A549 (cell line): ENCODE data around the gene LYPD3. TPM values are rescaled to one million over a fixed set of nuclear protein-coding genes. Genes with fewer than 3 reads are reported as not detected.

Source experiments
- ATAC-seq, 2 experiments: fragments of 200-7000 bp in 1 of 2; fragments of >200 bp in 1 of 2; cut with Nextera tagmentation in 1 of 2; cut with Tn5 transposase in 1 of 2; 3 replicates each; pipeline versions ENCODE4 v1.8.0 to v1.9.1; 2018 to 2020; ENCODE audit warnings: mild to moderate bottlenecking in 1 of 2, moderate library complexity in 1 of 2
- CTCF ChIA-PET: fragments of 300-600 bp; sonication (Branson Sonifier 250); formaldehyde crosslinking; extraction: SDS; loops from one replicate; lab custom pipeline; 2021; ENCODE audit warnings: antibody characterized with exemption, inconsistent platforms; lab: Yijun Ruan, JAX
- POLR2A ChIA-PET: fragments of 350-600 bp; formaldehyde crosslinking; extraction: SDS; loops from one replicate; lab custom pipeline; 2021; ENCODE audit warnings: antibody characterized with exemption, inconsistent platforms; lab: Yijun Ruan, JAX
- DNase-seq, 2 experiments: peaks; one replicate each; pipeline versions ENCODE4 v3.0.0 to v3.0.0-alpha.2; 2011 to 2016; ENCODE audit warnings: low read depth in 1 of 2, low spot score in 1 of 2
- FAIRE-seq: peaks from 2 replicates; lab custom pipeline; 2011; peaks lifted over from hg19 to GRCh38; lab: Jason Lieb, UNC
- H3K27ac ChIP-seq, 2 experiments: fragments of >200 bp; sonication (Bioruptor Twin); formaldehyde crosslinking; 3 replicates each; pipeline ENCODE4 v1.5.1; 2016 to 2017
- H3K4me1 ChIP-seq: fragments of >200 bp; sonication (Bioruptor Twin); formaldehyde crosslinking; 3 replicates; pipeline ENCODE4 v1.6.1; 2016
- H3K4me2 ChIP-seq: fragments of >200 bp; sonication (Bioruptor Twin); formaldehyde crosslinking; 3 replicates; pipeline ENCODE4 v1.6.1; 2016
- H3K4me3 ChIP-seq: fragments of >200 bp; sonication (Bioruptor Twin); formaldehyde crosslinking; 3 replicates; pipeline ENCODE4 v1.5.1; 2016
- H3K9me3 ChIP-seq: fragments of >200 bp; sonication (Bioruptor Twin); formaldehyde crosslinking; 3 replicates; pipeline ENCODE4 v1.6.1; 2016
- BCL3 ChIP-seq: fragments of >200 bp; sonication (Bioruptor Twin); formaldehyde crosslinking; IDR thresholded peaks from 3 replicates; pipeline ENCODE4 v1.6.1; 2016
- CEBPB ChIP-seq, 2 experiments: fragments of >200 bp in 1 of 2; sonication (Bioruptor Twin) in 1 of 2; formaldehyde crosslinking in 1 of 2; IDR thresholded peaks; 2 replicates each; pipeline ENCODE4 v1.6.1; 2012 to 2016
- ELK1 ChIP-seq: fragments of 150-350 bp; IDR thresholded peaks from 2 replicates; pipeline ENCODE4 v1.6.1; 2014; ENCODE audit warnings: low read depth, mild to moderate bottlenecking, low read length
- EP300 ChIP-seq, 2 experiments: fragments of >200 bp; sonication (Bioruptor Twin); formaldehyde crosslinking; IDR thresholded peaks; 2 replicates in 1 of 2; 3 replicates in 1 of 2; pipeline ENCODE4 v1.6.1; 2016 to 2017
- FOSB ChIP-seq: fragments of 250-450 bp; sonication (Bioruptor Pico); IDR thresholded peaks from 2 replicates; pipeline ENCODE4 v1.5.0; 2020; ENCODE audit warnings: mild to moderate bottlenecking, moderate library complexity
- FOSL2 ChIP-seq, 2 experiments: fragments of 450-650 bp in 1 of 2; fragments of >200 bp in 1 of 2; sonication (Bioruptor Twin) in 1 of 2; formaldehyde crosslinking; IDR thresholded peaks; 2 replicates each; pipeline versions ENCODE4 v1.5.0 to v1.6.1; 2016 to 2020; ENCODE audit warnings: mild to moderate bottlenecking in 1 of 2, moderate library complexity in 1 of 2
- FOXS1 ChIP-seq: fragments of 250-450 bp; sonication (Bioruptor Pico); IDR thresholded peaks from 2 replicates; pipeline ENCODE4 v1.5.0; 2020; ENCODE audit warnings: mild to moderate bottlenecking, moderate library complexity
- HDAC2 ChIP-seq: fragments of 200-600 bp; sonication (generic); IDR thresholded peaks from 2 replicates; pipeline ENCODE4 v1.6.1; 2016
- HEYL ChIP-seq: fragments of 250-450 bp; sonication (Bioruptor Pico); IDR thresholded peaks from 2 replicates; pipeline ENCODE4 v1.8.0; 2021; ENCODE audit warnings: mild to moderate bottlenecking, moderate library complexity
- HOXA7 ChIP-seq: fragments of 250-450 bp; sonication (Bioruptor Pico); IDR thresholded peaks from 2 replicates; pipeline ENCODE4 v1.5.0; 2020; ENCODE audit warnings: mild to moderate bottlenecking, moderate library complexity
- JUN ChIP-seq, 2 experiments: fragments of >200 bp; sonication (Bioruptor Twin); formaldehyde crosslinking; IDR thresholded peaks; 2 replicates in 1 of 2; 3 replicates in 1 of 2; pipeline ENCODE4 v1.6.1; 2016 to 2017
- JUNB ChIP-seq: fragments of >200 bp; sonication (Bioruptor Twin); formaldehyde crosslinking; IDR thresholded peaks from 2 replicates; pipeline ENCODE4 v1.6.1; 2016
- KDM1A ChIP-seq: fragments of 200-600 bp; sonication (generic); IDR thresholded peaks from 2 replicates; pipeline ENCODE4 v1.6.1; 2016; ENCODE audit warnings: low read depth, mild to moderate bottlenecking
- MAX ChIP-seq: IDR thresholded peaks from 2 replicates; pipeline ENCODE4 v1.6.1; 2012
- MYC ChIP-seq: IDR thresholded peaks from 2 replicates; pipeline ENCODE4 v1.6.1; 2012; ENCODE audit warnings: mild to moderate bottlenecking, inconsistent platforms, low read length, improper control_type of control experiment, borderline replicate concordance
- NFE2L2 ChIP-seq: fragments of 150-350 bp; conservative IDR thresholded peaks from 2 replicates; pipeline ENCODE4 v1.6.1; 2014; ENCODE audit warnings: low read length
- PHF8 ChIP-seq: fragments of 200-600 bp; sonication (generic); IDR thresholded peaks from 2 replicates; pipeline ENCODE4 v1.6.1; 2016; ENCODE audit warnings: low read depth, mild to moderate bottlenecking, antibody characterized with exemption, moderate library complexity, borderline replicate concordance
- POLR2AphosphoS2 ChIP-seq: conservative IDR thresholded peaks from 2 replicates; pipeline ENCODE4 v1.6.1; 2012; ENCODE audit warnings: low read length, improper control_type of control experiment, inconsistent platforms
- RCOR1 ChIP-seq: fragments of 150-350 bp; IDR thresholded peaks from 2 replicates; pipeline ENCODE4 v1.6.1; 2014; ENCODE audit warnings: antibody characterized with exemption, low read length, low read depth
- REST ChIP-seq: fragments of 200-600 bp; sonication (generic); IDR thresholded peaks from 2 replicates; pipeline ENCODE4 v1.6.1; 2016; ENCODE audit warnings: antibody characterized with exemption, mild to moderate bottlenecking, moderate library complexity
- RFX5 ChIP-seq: fragments of 450-650 bp; IDR thresholded peaks from 2 replicates; pipeline ENCODE4 v1.7.1; 2014; ENCODE audit warnings: antibody characterized with exemption, mild to moderate bottlenecking, moderate library complexity
- RNF2 ChIP-seq: fragments of 200-600 bp; sonication (generic); IDR thresholded peaks from 2 replicates; pipeline ENCODE4 v1.6.1; 2016; ENCODE audit warnings: low read depth, mild to moderate bottlenecking, antibody characterized with exemption, moderate library complexity, borderline replicate concordance
- SREBF2 ChIP-seq: fragments of 450-650 bp; IDR thresholded peaks from 2 replicates; pipeline ENCODE4 v1.6.1; 2014; ENCODE audit warnings: mild to moderate bottlenecking, moderate library complexity
- TP53 ChIP-seq: fragments of 250-450 bp; sonication (Bioruptor Pico); IDR thresholded peaks from 2 replicates; pipeline ENCODE4 v1.5.0; 2021; ENCODE audit warnings: mild to moderate bottlenecking, moderate library complexity
- ZC3H11A ChIP-seq: fragments of 450-650 bp; IDR thresholded peaks from 2 replicates; pipeline ENCODE4 v1.6.1; 2014; ENCODE audit warnings: antibody characterized with exemption, mild to moderate bottlenecking
- WGBS: methylation state at CpG from one replicate; pipeline ENCODE4 v1.1.6; 2017; ENCODE audit errors: missing lambda C conversion rate; 5-methylcytosine and 5-hydroxymethylcytosine counted together
- polyA plus RNA-seq, 4 experiments: library from polyadenylated mRNA; depleted of rRNA in 3 of 4; stranded (reverse); fragments of >200 nt; fragmentation: RNase III in 1 of 4; extraction: RNeasy Plus Mini Kit Qiagen cat#74134 plus additional on column Dnase treatment in 1 of 4; gene quantifications; 2 replicates in 3 of 4; 3 replicates in 1 of 4; pipeline ENCODE4 v1.2.3, GENCODE V29; 2011 to 2017

Gene LYPD3
- polyA plus RNA-seq, 2 of the 4 experiments (the other 2 are of a cell fraction), result 0.27 to 0.43 TPM

- FAIRE-seq, result no peak
- ChIA-PET CTCF (interaction anchor here (0.6 to 3.2 kb wide), 8 partner anchors 9 to 1437 kb away, joined by 3 to 23 read pairs (median 6); no protein-coding TSS in a partner anchor), POLR2A (no interaction called here)
- no peak overlapping the region for H3K27ac ChIP-seq
- no peaks in the 10 kb centered on the region for H3K4me1 ChIP-seq
- H3K4me3 ChIP-seq, result no peak overlapping the region
- no peaks in the 10 kb centered on the region for H3K9me3 ChIP-seq
- H3K4me2 ChIP-seq, result no peak overlapping the region
- no peak for DNase-seq
- no peak for ATAC-seq
- TF ChIP-seq BCL3 (no peak), RNF2 (no peak), NFE2L2 (no peak), REST (no peak), JUN (IDR thresholded peaks at IDR 0.05) (no peak), JUNB (no peak), HEYL (no peak), RFX5 (no peak), KDM1A (no peak), PHF8 (no peak), ELK1 (no peak), MAX (no peak), RCOR1 (no peak), ZC3H11A (no peak), HOXA7 (CRISPR knock-in tag) (no peak), TP53 (CRISPR knock-in tag) (no peak), FOXS1 (no peak)
- WGBS, result 56% methylated on average over 4 of the region's 4 CpGs
These were observed 48.3 kb downstream of the LYPD3 start for GRCh38 chr19:43416951-43417623.

GRCh38 chr19:43414554-43414953, 50.9 kb downstream of the LYPD3 start, which contains the start of gene TEX101:
TEX101 (plus strand) TSS chr19:43414890; CDS start chr19:43415920, 1,030 bp downstream.
- Histone ChIP-seq H3K9me3 (no peaks in the 10 kb centered on the region), H3K4me2 (no peak within 1 kb of the TSS), H3K4me3 (no peak within 1 kb of the TSS), H3K4me1 (no peaks in the 10 kb centered on the region), H3K27ac (no peak within 1 kb of the TSS)
- no peak for FAIRE-seq
- ChIA-PET CTCF (interaction anchor here (1.4 kb wide), 1 partner anchor 18 kb away, joined by 3 read pairs; no protein-coding TSS in a partner anchor), POLR2A (no interaction called here)
- WGBS, result 74% methylated on average over 21 of the region's 21 CpGs
- ATAC-seq, result no peak
- no peak for DNase-seq
- TF ChIP-seq MYC (no peak), JUNB (no peak), HDAC2 (no peak), POLR2AphosphoS2 (no peak), FOSB (CRISPR knock-in tag) (no peak), EP300 (IDR thresholded peaks at IDR 0.05) (no peak), HEYL (no peak), RNF2 (no peak), ELK1 (no peak), FOSL2 (IDR thresholded peaks at IDR 0.05) (no peak), FOSL2 (CRISPR knock-in tag; IDR thresholded peaks at IDR 0.05) (no peak), TP53 (CRISPR knock-in tag) (no peak), CEBPB (IDR thresholded peaks at IDR 0.05) (no peak), SREBF2 (no peak), JUN (IDR thresholded peaks at IDR 0.05) (no peak), REST (no peak)
